ENCODE measurements around the gene SH3RF3. TPM values are rescaled to one million over a fixed set of nuclear protein-coding genes. Genes with fewer than 3 reads are reported as not detected.

SH3RF3 gene
- total and polyA plus RNA-seq, 3 experiments from 2014 or later = 0.24 to 0.31 (median 0.27) TPM

DNA sequence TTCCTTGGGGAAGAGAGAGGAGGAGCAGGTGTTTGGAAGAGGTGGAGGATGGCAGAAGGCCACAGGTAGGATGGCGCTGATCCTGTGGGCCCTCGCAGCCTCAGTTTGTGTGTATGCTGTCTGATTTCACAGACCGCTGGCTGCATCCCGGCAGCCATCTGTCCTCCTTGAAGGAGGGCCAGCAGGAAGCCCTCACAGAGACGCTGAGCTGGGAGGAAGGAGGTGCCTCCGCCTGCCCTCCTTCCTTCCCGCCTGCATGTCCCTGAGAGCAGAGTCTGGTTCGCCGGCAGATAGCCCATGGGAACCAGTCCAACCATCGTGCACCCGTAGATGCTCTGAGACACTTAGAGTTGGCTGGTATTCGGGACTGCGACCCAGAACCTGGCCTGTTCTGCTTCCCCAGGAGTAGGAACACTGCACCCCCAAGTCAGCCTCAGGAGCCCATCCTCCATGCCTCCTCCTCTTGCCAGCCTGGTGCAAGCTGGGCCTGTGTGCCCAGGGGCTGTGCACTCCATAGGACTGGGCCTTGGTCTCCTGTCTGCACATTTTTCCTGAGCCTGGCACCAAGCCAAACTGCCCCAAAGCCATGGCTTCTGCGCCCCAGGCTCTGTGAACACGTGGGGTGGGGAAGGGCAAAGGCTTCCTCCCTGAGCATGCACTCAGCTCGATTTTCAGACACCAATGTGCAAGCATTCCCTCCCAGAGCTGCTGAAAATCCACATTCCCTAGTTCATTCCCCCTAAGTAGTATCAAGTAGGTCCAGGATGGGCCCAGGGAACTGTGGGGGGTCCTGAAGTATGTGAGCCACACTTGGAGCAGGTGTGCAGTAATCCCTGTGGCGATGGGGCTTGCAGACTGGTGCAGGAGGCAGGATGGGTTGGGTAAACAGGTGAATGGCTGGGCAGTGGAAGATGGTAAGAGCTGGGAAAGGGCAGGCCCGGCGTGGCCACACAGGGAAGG, 369.2 kb downstream of the SH3RF3 start:
- H3K27ac Mint-ChIP-seq = no peak overlapping the region
- Histone ChIP-seq H3K27ac (ENCODE audit: low read depth, low read length) (no peak overlapping the region), H3K4me3 (ENCODE audit: low read length) (no peak overlapping the region), H3K4me1 (ENCODE audit: insufficient read depth, low read length) (no peaks in the 10 kb centered on the region), H3K9me3 (ENCODE audit: low read length) (no peaks in the 10 kb centered on the region), H3K36me3 (ENCODE audit: insufficient read depth, low read length) (no peaks in the 10 kb centered on the region), H3K27me3 (ENCODE audit: insufficient read depth, low read length, poor library complexity, severe bottlenecking) (no peaks in the 10 kb centered on the region)
- no peak overlapping the region for H3K4me3 Mint-ChIP-seq
- H3K4me1 Mint-ChIP-seq = no peaks in the 10 kb centered on the region
- no peaks in the 10 kb centered on the region for H3K36me3 Mint-ChIP-seq
- DNase-seq = no peak
- peaks cover 0 to 3% of the 10 kb centered on the region in 2 donors for H3K27me3 Mint-ChIP-seq
- ChIA-PET CTCF (interaction anchor here (1.1 kb wide), 1 partner anchor 12 kb away, joined by 9 read pairs; no protein-coding TSS in a partner anchor), POLR2A (no interaction called here)
- H3K9me3 Mint-ChIP-seq = no peaks in the 10 kb centered on the region

DNA sequence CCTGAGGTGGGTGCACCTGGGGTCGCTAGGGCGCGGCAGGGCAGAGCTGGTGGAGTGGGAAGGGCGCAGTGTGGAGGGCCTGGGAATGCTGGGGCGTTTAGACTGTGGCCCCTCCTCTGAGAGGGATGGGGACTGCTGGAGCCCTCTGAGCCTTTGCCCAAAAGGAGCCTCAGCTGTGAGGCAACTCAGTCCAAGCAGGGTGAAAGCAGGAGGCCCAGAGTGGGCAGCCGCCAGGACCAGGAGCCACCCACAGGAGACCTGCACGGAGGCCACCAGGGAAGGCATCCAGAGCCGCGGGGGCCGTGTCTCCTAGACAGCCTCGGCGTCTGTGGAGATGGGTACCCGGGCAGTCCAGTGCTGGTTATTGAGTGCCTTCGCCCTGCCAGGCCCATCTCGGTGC, 369.9 kb downstream of the SH3RF3 start:
- H3K9me3 ChIP-seq (ENCODE audit: low read length) = no peaks in the 10 kb centered on the region
- no peak overlapping the region for H3K4me3 ChIP-seq (ENCODE audit: low read length)
- H3K4me1 ChIP-seq (ENCODE audit: insufficient read depth, low read length) = no peaks in the 10 kb centered on the region
- H3K9me3 Mint-ChIP-seq = no peaks in the 10 kb centered on the region
- no peaks in the 10 kb centered on the region for H3K36me3 ChIP-seq (ENCODE audit: insufficient read depth, low read length)
- ChIA-PET POLR2A (no interaction called here), CTCF (no interaction called here)
- peaks cover 0 to 3% of the 10 kb centered on the region in 2 donors for H3K27me3 Mint-ChIP-seq
- no peak overlapping the region for H3K27ac Mint-ChIP-seq
- H3K36me3 Mint-ChIP-seq = no peaks in the 10 kb centered on the region
- H3K4me1 Mint-ChIP-seq = no peaks in the 10 kb centered on the region
- DNase-seq = no peak
- H3K27ac ChIP-seq (ENCODE audit: low read depth, low read length) = no peak overlapping the region
- H3K27me3 ChIP-seq (ENCODE audit: insufficient read depth, low read length, poor library complexity, severe bottlenecking) = no peaks in the 10 kb centered on the region
- H3K4me3 Mint-ChIP-seq = no peak overlapping the region

DNA sequence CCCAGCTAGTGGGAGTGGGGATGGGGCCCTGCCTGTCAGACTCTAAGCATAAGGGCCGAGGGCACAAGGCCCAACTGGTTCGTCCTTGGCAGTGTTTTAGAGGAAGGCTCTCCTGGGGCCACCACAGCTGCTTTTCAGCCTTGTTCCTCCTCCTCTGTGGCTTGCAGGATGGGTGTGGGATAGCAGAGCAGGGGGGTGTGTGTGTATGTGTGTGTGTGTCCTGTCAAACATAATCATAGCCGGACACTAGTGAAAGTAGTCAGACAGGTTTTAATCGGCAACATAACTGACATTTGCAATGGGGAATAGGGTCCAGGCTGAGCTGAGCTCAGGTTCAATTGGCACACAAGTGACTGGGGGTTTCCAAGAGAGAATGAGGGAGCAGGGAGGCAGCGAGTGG, 370.6 kb downstream of the SH3RF3 start:
- Mint-ChIP-seq H3K4me1 (no peaks in the 10 kb centered on the region), H3K4me3 (no peak overlapping the region), H3K27me3 (peaks cover 0 to 3% of the 10 kb centered on the region in 2 donors), H3K27ac (peak overlapping the region in 1 of 8 donors; percentile 90), H3K9me3 (no peaks in the 10 kb centered on the region), H3K36me3 (no peaks in the 10 kb centered on the region)
- H3K4me3 ChIP-seq (ENCODE audit: low read length) = no peak overlapping the region
- DNase-seq = no peak
- no peaks in the 10 kb centered on the region for H3K27me3 ChIP-seq (ENCODE audit: insufficient read depth, low read length, poor library complexity, severe bottlenecking)
- H3K36me3 ChIP-seq (ENCODE audit: insufficient read depth, low read length) = no peaks in the 10 kb centered on the region
- ChIA-PET POLR2A (no interaction called here), CTCF (no interaction called here)
- H3K4me1 ChIP-seq (ENCODE audit: insufficient read depth, low read length) = no peaks in the 10 kb centered on the region
- H3K9me3 ChIP-seq (ENCODE audit: low read length) = no peaks in the 10 kb centered on the region
- no peak overlapping the region for H3K27ac ChIP-seq (ENCODE audit: low read depth, low read length)

DNA sequence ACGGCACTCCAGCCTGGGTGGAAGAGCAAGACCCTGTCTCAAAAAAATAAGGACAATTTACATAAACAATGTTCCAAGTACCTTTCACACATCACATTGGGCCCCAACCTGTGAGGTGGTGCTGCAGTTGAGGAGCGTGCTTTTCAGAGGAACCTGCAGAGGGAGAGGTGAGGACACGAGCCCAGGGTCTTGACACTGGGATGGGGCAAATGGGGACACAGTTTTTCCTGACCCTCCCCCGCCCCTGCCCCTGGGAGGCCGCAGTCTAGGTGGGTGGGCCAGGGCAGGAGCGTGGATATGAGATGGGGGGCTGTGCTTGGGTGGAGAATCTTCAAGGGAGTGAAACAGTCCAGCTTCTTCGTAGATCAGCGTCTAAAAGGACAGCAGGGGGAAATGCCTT, 371.9 kb downstream of the SH3RF3 start:
- CTCF ChIA-PET = interaction anchor here (1.7 kb wide), 1 partner anchor 9 kb away, joined by 6 read pairs; no protein-coding TSS in a partner anchor
- H3K9me3 Mint-ChIP-seq = no peaks in the 10 kb centered on the region
- no peaks in the 10 kb centered on the region for H3K36me3 Mint-ChIP-seq

DNA sequence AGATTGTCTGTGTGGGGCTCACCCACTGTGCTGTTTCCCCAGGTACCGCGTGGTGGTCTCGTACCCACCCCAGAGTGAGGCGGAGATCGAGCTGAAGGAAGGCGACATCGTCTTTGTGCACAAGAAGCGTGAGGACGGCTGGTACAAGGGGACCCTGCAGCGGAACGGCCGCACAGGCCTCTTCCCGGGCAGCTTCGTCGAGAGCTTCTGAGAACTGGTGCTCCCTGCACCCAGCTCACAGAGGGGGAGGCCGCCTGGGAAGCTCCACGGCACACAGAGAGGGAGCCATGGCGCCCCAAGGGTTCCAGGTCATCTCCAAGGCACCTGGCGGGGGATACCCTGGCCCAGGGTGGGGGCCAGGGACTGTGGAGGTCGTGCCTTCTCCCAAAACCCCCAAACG, 372.5 kb downstream of the SH3RF3 start:
- H3K4me1 ChIP-seq (ENCODE audit: insufficient read depth, low read length) = no peaks in the 10 kb centered on the region
- no peaks in the 10 kb centered on the region for H3K36me3 Mint-ChIP-seq
- ChIA-PET CTCF (interaction anchor here (1.7 kb wide), 1 partner anchor 8 kb away, joined by 6 read pairs; no protein-coding TSS in a partner anchor), POLR2A (no interaction called here)
- peak overlapping the region in 1 of 8 donors; percentile 93 for H3K27ac Mint-ChIP-seq
- H3K4me3 Mint-ChIP-seq = no peak overlapping the region
- H3K4me3 ChIP-seq (ENCODE audit: low read length) = no peak overlapping the region
- H3K36me3 ChIP-seq (ENCODE audit: insufficient read depth, low read length) = no peaks in the 10 kb centered on the region
- no peak overlapping the region for H3K27ac ChIP-seq (ENCODE audit: low read depth, low read length)
- no peaks in the 10 kb centered on the region for H3K27me3 ChIP-seq (ENCODE audit: insufficient read depth, low read length, poor library complexity, severe bottlenecking)
- H3K9me3 ChIP-seq (ENCODE audit: low read length) = no peaks in the 10 kb centered on the region
- peaks cover 0 to 3% of the 10 kb centered on the region in 2 donors for H3K27me3 Mint-ChIP-seq
- no peak for DNase-seq
- H3K9me3 Mint-ChIP-seq = no peaks in the 10 kb centered on the region
- no peaks in the 10 kb centered on the region for H3K4me1 Mint-ChIP-seq

More for the DNA sequence above, 371.9 kb downstream of the SH3RF3 start:
- peaks cover 0 to 3% of the 10 kb centered on the region in 2 donors for H3K27me3 Mint-ChIP-seq
- Histone ChIP-seq H3K4me3 (ENCODE audit: low read length) (no peak overlapping the region), H3K4me1 (ENCODE audit: insufficient read depth, low read length) (no peaks in the 10 kb centered on the region), H3K9me3 (ENCODE audit: low read length) (no peaks in the 10 kb centered on the region), H3K36me3 (ENCODE audit: insufficient read depth, low read length) (no peaks in the 10 kb centered on the region), H3K27ac (ENCODE audit: low read depth, low read length) (no peak overlapping the region), H3K27me3 (ENCODE audit: insufficient read depth, low read length, poor library complexity, severe bottlenecking) (no peaks in the 10 kb centered on the region)
- DNase-seq = no peak
- H3K4me1 Mint-ChIP-seq = no peaks in the 10 kb centered on the region
- H3K27ac Mint-ChIP-seq = no peak overlapping the region
- POLR2A ChIA-PET = no interaction called here
- no peak overlapping the region for H3K4me3 Mint-ChIP-seq

DNA sequence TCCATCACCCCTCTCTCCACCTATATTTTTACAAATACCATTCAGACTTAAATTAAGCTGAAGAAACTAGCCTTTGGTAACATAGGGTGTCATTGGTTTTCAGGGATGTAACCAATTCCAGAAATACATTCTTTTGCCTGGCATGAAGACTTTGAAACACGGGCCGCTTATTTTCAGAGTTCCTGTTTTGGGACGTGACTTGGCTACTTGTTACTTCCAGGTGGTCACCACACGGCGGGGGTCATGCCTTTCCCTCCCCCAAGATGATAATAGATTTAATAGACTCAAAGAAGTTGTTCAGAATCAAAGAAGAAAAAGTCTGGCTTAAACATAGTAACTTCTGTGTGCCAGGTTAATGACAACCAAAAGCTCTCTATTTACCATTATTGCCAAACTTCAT, 374.2 kb downstream of the SH3RF3 start:
- no peak for DNase-seq
- H3K27me3 ChIP-seq (ENCODE audit: insufficient read depth, low read length, poor library complexity, severe bottlenecking) = no peaks in the 10 kb centered on the region
- no peaks in the 10 kb centered on the region for H3K4me1 ChIP-seq (ENCODE audit: insufficient read depth, low read length)
- H3K4me3 ChIP-seq (ENCODE audit: low read length) = no peak overlapping the region
- Mint-ChIP-seq H3K4me3 (no peak overlapping the region), H3K4me1 (no peaks in the 10 kb centered on the region), H3K27me3 (peaks cover 0 to 4% of the 10 kb centered on the region in 2 donors), H3K9me3 (no peaks in the 10 kb centered on the region), H3K27ac (peak overlapping the region in 1 of 8 donors; percentile 34), H3K36me3 (no peaks in the 10 kb centered on the region)
- H3K36me3 ChIP-seq (ENCODE audit: insufficient read depth, low read length) = no peaks in the 10 kb centered on the region
- POLR2A ChIA-PET = no interaction called here
- H3K9me3 ChIP-seq (ENCODE audit: low read length) = no peaks in the 10 kb centered on the region
- no peak overlapping the region for H3K27ac ChIP-seq (ENCODE audit: low read depth, low read length)
- CTCF ChIA-PET = no interaction called here

DNA sequence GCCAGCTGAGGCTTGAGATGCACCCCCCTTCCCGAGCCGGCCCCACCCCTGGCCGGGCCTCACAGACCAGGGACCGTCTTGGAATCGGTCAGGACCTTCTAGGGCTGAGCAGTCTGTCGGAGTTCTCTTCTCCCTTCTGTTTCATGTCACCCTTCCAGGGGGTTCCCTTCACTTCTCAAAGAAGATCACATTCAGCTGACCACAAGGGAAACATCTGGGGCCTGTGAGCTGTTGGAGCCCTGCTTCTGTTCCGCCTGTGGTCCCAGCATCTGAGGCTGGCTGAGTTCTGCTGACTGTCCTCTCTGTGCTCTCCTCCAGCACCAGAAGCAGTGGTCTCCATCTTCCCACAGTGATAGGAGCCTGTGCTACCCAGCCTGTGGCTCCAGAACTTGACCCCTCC, 378.2 kb downstream of the SH3RF3 start:
- ChIA-PET POLR2A (no interaction called here), CTCF (interaction anchor here (1.0 kb wide), 2 partner anchors 375 to 380 kb away, joined by 3 read pairs; no protein-coding TSS in a partner anchor)
- Mint-ChIP-seq H3K4me1 (no peaks in the 10 kb centered on the region), H3K9me3 (no peaks in the 10 kb centered on the region), H3K4me3 (no peak overlapping the region), H3K27me3 (peaks cover 0 to 2% of the 10 kb centered on the region in 2 donors), H3K27ac (no peak overlapping the region), H3K36me3 (no peaks in the 10 kb centered on the region)
- H3K4me1 ChIP-seq (ENCODE audit: insufficient read depth, low read length) = no peaks in the 10 kb centered on the region
- no peak overlapping the region for H3K27ac ChIP-seq (ENCODE audit: low read depth, low read length)
- no peaks in the 10 kb centered on the region for H3K27me3 ChIP-seq (ENCODE audit: insufficient read depth, low read length, poor library complexity, severe bottlenecking)
- DNase-seq = no peak
- H3K36me3 ChIP-seq (ENCODE audit: insufficient read depth, low read length) = no peaks in the 10 kb centered on the region
- H3K9me3 ChIP-seq (ENCODE audit: low read length) = no peaks in the 10 kb centered on the region
- H3K4me3 ChIP-seq (ENCODE audit: low read length) = no peak overlapping the region

DNA sequence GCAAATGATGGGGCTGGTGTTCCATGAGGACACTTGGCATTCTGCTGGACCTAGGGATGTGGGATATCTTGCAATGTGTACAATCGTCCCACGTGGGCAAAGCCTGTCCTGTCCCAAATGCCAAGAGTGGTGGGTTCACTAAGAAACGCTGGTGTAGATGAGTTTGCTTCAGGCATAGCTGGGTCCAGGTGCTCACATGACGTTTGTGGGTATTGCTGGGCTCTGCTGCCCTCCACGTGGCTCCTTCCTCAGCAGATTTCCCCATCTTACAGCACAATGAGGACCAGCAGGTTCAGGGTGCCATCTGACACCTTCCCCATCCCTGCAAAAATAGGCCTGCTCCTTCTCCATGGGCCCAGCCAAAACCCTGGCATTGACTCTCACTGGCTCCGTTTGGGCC, 378.8 kb downstream of the SH3RF3 start:
- H3K4me3 ChIP-seq (ENCODE audit: low read length) = no peak overlapping the region
- no peak overlapping the region for H3K27ac ChIP-seq (ENCODE audit: low read depth, low read length)
- Mint-ChIP-seq H3K27ac (peak overlapping the region in 1 of 8 donors; percentile 36), H3K36me3 (no peaks in the 10 kb centered on the region), H3K4me3 (no peak overlapping the region), H3K9me3 (no peaks in the 10 kb centered on the region), H3K27me3 (peaks cover 0 to 2% of the 10 kb centered on the region in 2 donors), H3K4me1 (no peaks in the 10 kb centered on the region)
- no peak for DNase-seq
- H3K36me3 ChIP-seq (ENCODE audit: insufficient read depth, low read length) = no peaks in the 10 kb centered on the region
- H3K9me3 ChIP-seq (ENCODE audit: low read length) = no peaks in the 10 kb centered on the region
- ChIA-PET POLR2A (no interaction called here), CTCF (interaction anchor here (1.0 kb wide), 1 partner anchor 375 kb away, joined by 3 read pairs; no protein-coding TSS in a partner anchor)
- no peaks in the 10 kb centered on the region for H3K4me1 ChIP-seq (ENCODE audit: insufficient read depth, low read length)
- no peaks in the 10 kb centered on the region for H3K27me3 ChIP-seq (ENCODE audit: insufficient read depth, low read length, poor library complexity, severe bottlenecking)

All from CD8-positive, alpha-beta memory T cell (primary cell).